HepG2 (cell line): ENCODE measurements around the gene RRP36. TPM values are rescaled to one million over a fixed set of nuclear protein-coding genes. Genes with fewer than 3 reads are reported as not detected.
A peak's percentile ranks its signal among the peaks of the same experiment; 100 is the strongest.

Source experiments
- ASH2L ChIP-seq: fragments of 300-600, 200-600 bp; sonication (generic); IDR thresholded peaks from 2 replicates; pipeline ENCODE4 v1.7.0; 2017; ENCODE audit warnings: low read depth, mild to moderate bottlenecking, moderate library complexity, mixed read lengths, low read length; ENCODE audit not compliant: insufficient read length
- DNMT1 ChIP-seq: sonication (generic); formaldehyde crosslinking; IDR thresholded peaks from 2 replicates; pipeline ENCODE4 v1.5.1; 2020; ENCODE audit warnings: mild to moderate bottlenecking, missing genetic modification reagents
- ELF1 ChIP-seq: sonication (generic); formaldehyde crosslinking; IDR thresholded peaks from 2 replicates; pipeline ENCODE4 v1.4.0; 2020; ENCODE audit warnings: missing genetic modification reagents
- ELF4 ChIP-seq: sonication (generic); formaldehyde crosslinking; IDR thresholded peaks from 2 replicates; pipeline ENCODE4 v1.5.0; 2020; ENCODE audit warnings: missing genetic modification reagents, mild to moderate bottlenecking, moderate library complexity, borderline replicate concordance
- HHEX ChIP-seq: IDR thresholded peaks from 2 replicates; pipeline ENCODE4 v1.6.1; 2016; ENCODE audit warnings: control low read depth
- PCBP2 ChIP-seq: fragments of 200-400 bp; formaldehyde crosslinking; optimal IDR thresholded peaks from 2 replicates; pipeline ENCODE3; 2018; ENCODE audit warnings: low read length, low read depth; ENCODE audit not compliant: poor library complexity, severe bottlenecking
- PHF8 ChIP-seq: sonication (generic); formaldehyde crosslinking; IDR thresholded peaks from 2 replicates; pipeline ENCODE4 v1.5.0; 2020; ENCODE audit warnings: missing genetic modification reagents
- SOX6 ChIP-seq, 2 experiments: fragments of 450-650 bp in 1 of 2; sonication (generic) in 1 of 2; formaldehyde crosslinking in 1 of 2; IDR thresholded peaks; 2 replicates each; pipeline versions ENCODE4 v1.4.0 to v1.6.1; 2017 to 2020; ENCODE audit warnings: antibody characterized with exemption in 1 of 2, mild to moderate bottlenecking in 1 of 2, missing genetic modification reagents in 1 of 2
- SP1 ChIP-seq, 2 experiments: fragments of 450-650 bp in 1 of 2; sonication (generic) in 1 of 2; formaldehyde crosslinking in 1 of 2; IDR thresholded peaks; 2 replicates each; pipeline versions ENCODE4 v1.4.0 to v1.6.1; 2016 to 2020; ENCODE audit warnings: missing genetic modification reagents in 1 of 2
- TBX3 ChIP-seq: fragments of 450-650 bp; IDR thresholded peaks from 2 replicates; pipeline ENCODE4 v1.6.1; 2017; ENCODE audit warnings: antibody characterized with exemption, mild to moderate bottlenecking, inconsistent platforms, borderline replicate concordance
- TEAD3 ChIP-seq: optimal IDR thresholded peaks from 2 replicates; pipeline ENCODE3; 2016; ENCODE audit warnings: borderline replicate concordance
- TRIM24 ChIP-seq: sonication (generic); formaldehyde crosslinking; IDR thresholded peaks from 2 replicates; pipeline ENCODE4 v1.8.0; 2022; ENCODE audit warnings: mild to moderate bottlenecking, missing genetic modification reagents
- TSC22D2 ChIP-seq: sonication (generic); formaldehyde crosslinking; IDR thresholded peaks from 2 replicates; pipeline ENCODE4 v1.5.1; 2020; ENCODE audit warnings: missing genetic modification reagents, mild to moderate bottlenecking, borderline replicate concordance
- ZNF367 ChIP-seq: sonication (generic); formaldehyde crosslinking; IDR thresholded peaks from 2 replicates; pipeline ENCODE4 v1.4.0; 2020; ENCODE audit warnings: missing genetic modification reagents, borderline replicate concordance
- ZNF383 ChIP-seq: sonication (generic); formaldehyde crosslinking; IDR thresholded peaks from 2 replicates; pipeline ENCODE4 v1.4.0; 2020; ENCODE audit warnings: missing genetic modification reagents, mild to moderate bottlenecking, borderline replicate concordance
- ZNF7 ChIP-seq: IDR thresholded peaks from 2 replicates; pipeline ENCODE4 v1.6.1; 2016; ENCODE audit warnings: missing biosample characterization, missing genetic modification reagents
- ZNF720 ChIP-seq: sonication (generic); formaldehyde crosslinking; IDR thresholded peaks from 2 replicates; pipeline ENCODE4 v1.4.0; 2020; ENCODE audit warnings: missing genetic modification reagents
- ZNF83 ChIP-seq: sonication (generic); formaldehyde crosslinking; IDR thresholded peaks from 2 replicates; pipeline ENCODE4 v1.4.0; 2020; ENCODE audit warnings: missing genetic modification reagents, mild to moderate bottlenecking, borderline replicate concordance
- polyA plus RNA-seq, 8 experiments: library from polyadenylated mRNA; depleted of rRNA in 3 of 8; stranded (reverse) in 7 of 8; unstranded in 1 of 8; fragments of >200 nt; fragmentation: Illumina TruSeq in 4 of 8; extraction: Trizol in 4 of 8; gene quantifications; 2 replicates each; pipeline versions ENCODE4 v1.2.1 to v1.2.3, GENCODE V29; 2011 to 2016; ENCODE audit warnings: low read depth in 4 of 8, missing spikeins in 1 of 8, mixed read lengths in 1 of 8; ENCODE audit not compliant: insufficient read depth in 1 of 8
- total RNA-seq, 5 experiments: library from RNA; depleted of rRNA; stranded (reverse); fragments of >200 nt; fragmentation: Illumina TruSeq; extraction: Trizol; gene quantifications; 2 replicates each; pipeline ENCODE4 v1.2.3, GENCODE V29; 2016; ENCODE audit warnings: low read depth in 1 of 5
- TF ChIP-seq, protein P1 (sequence below): IDR thresholded peaks from 2 replicates; pipeline ENCODE4 v1.6.1; 2016; ENCODE audit warnings: mild to moderate bottlenecking
- TF ChIP-seq, protein P2 (sequence below): sonication (generic); formaldehyde crosslinking; IDR thresholded peaks from 2 replicates; pipeline ENCODE4 v1.8.0; 2022; ENCODE audit warnings: mild to moderate bottlenecking, missing genetic modification reagents; ENCODE audit not compliant: insufficient replicate concordance
- TF ChIP-seq, protein P3 (sequence below): sonication (generic); formaldehyde crosslinking; conservative IDR thresholded peaks from 2 replicates; pipeline ENCODE4 v1.4.0; 2020; ENCODE audit warnings: missing genetic modification reagents
- TF ChIP-seq, protein P4 (sequence below): sonication (generic); formaldehyde crosslinking; IDR thresholded peaks from 2 replicates; pipeline ENCODE4 v1.8.0; 2022; ENCODE audit warnings: missing genetic modification reagents, low read depth, mild to moderate bottlenecking, borderline replicate concordance
- TF ChIP-seq, protein P5 (sequence below): sonication (generic); formaldehyde crosslinking; IDR thresholded peaks from 2 replicates; pipeline ENCODE4 v1.4.0; 2020; ENCODE audit warnings: missing genetic modification reagents

Gene RRP36
- total and polyA plus RNA-seq, 2 of the 13 experiments (the other 11 are each of a cell fraction or from before 2014, with no cell fraction given) = 29.5 to 144 TPM

DNA sequence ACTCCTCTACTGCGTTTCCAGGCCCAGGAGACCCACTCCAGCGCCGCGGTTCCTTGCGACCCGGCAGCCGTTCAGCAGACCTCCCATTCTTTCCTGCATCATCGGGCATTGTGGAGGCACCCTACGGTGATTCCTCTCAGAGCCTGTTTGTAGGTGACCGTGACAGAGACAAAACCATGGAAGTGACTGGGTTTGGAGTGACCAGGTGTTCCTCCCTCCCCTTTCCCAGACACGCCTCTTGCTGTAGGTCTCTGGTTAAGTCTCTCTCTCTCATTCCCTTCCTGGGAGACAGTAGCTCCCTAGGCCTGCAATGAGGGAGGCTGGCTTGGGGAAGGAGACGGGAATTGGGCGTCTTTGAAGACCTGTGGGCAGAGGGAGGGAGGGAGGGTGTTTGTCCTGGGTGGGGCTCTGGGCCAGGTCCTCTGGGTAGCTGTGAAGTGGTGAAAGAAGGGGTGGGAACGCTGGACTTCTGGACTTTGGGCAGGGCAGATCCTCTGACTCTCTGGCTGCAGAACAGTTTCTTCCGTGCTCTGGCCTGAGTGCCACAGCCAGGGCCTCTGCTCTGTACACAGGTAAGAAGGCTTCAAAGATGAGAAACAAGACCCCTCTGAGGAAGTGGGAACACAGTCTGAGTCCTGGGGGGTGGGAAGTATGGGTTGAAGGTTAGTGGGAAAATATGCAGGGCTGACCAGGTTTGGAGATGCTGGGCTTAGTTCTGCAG lies 38.8 kb downstream of the RRP36 start (continued):
- TF ChIP-seq, protein P1, sequence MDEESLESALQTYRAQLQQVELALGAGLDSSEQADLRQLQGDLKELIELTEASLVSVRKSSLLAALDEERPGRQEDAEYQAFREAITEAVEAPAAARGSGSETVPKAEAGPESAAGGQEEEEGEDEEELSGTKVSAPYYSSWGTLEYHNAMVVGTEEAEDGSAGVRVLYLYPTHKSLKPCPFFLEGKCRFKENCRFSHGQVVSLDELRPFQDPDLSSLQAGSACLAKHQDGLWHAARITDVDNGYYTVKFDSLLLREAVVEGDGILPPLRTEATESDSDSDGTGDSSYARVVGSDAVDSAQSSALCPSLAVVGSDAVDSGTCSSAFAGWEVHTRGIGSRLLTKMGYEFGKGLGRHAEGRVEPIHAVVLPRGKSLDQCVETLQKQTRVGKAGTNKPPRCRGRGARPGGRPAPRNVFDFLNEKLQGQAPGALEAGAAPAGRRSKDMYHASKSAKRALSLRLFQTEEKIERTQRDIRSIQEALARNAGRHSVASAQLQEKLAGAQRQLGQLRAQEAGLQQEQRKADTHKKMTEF (CRISPR knock-in tag) = no peak; the same call in 1 of the 2 replicates
- TF ChIP-seq TSC22D2 (CRISPR knock-in tag) = no peak
- no peak for TF ChIP-seq SOX6 (IDR thresholded peaks at IDR 0.05)
- TF ChIP-seq SOX6 (CRISPR knock-in tag; IDR thresholded peaks at IDR 0.05) = peak; percentile 52; the same call in 1 of the 2 replicates
- TF ChIP-seq PCBP2 = no peak
- TF ChIP-seq ZNF720 (CRISPR knock-in tag) = no peak
- peak; percentile 24 for TF ChIP-seq ASH2L
- TF ChIP-seq ZNF7 (CRISPR knock-in tag) = no peak
- TF ChIP-seq HHEX (CRISPR knock-in tag) = no peak
- TF ChIP-seq TRIM24 = no peak
- no peak for TF ChIP-seq SP1 (IDR thresholded peaks at IDR 0.05)
- TF ChIP-seq SP1 (CRISPR knock-in tag; IDR thresholded peaks at IDR 0.05) = 0 out of 2 replicates have a peak, but pooled peaks have one; percentile 62
- TF ChIP-seq ELF1 = peak; percentile 62; the same call in 1 of the 2 replicates
- TF ChIP-seq, protein P2, sequence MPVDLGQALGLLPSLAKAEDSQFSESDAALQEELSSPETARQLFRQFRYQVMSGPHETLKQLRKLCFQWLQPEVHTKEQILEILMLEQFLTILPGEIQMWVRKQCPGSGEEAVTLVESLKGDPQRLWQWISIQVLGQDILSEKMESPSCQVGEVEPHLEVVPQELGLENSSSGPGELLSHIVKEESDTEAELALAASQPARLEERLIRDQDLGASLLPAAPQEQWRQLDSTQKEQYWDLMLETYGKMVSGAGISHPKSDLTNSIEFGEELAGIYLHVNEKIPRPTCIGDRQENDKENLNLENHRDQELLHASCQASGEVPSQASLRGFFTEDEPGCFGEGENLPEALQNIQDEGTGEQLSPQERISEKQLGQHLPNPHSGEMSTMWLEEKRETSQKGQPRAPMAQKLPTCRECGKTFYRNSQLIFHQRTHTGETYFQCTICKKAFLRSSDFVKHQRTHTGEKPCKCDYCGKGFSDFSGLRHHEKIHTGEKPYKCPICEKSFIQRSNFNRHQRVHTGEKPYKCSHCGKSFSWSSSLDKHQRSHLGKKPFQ = peak; percentile 65
- peak; percentile 84; the same call in 1 of the 2 replicates for TF ChIP-seq ZNF383 (CRISPR knock-in tag)
- TF ChIP-seq PHF8 (CRISPR knock-in tag) = peak; percentile 55; the same call in 1 of the 2 replicates
- no peak for TF ChIP-seq DNMT1
- peak; percentile 52; the same call in 1 of the 2 replicates for TF ChIP-seq ZNF83 (CRISPR knock-in tag)
- TF ChIP-seq, protein P3, sequence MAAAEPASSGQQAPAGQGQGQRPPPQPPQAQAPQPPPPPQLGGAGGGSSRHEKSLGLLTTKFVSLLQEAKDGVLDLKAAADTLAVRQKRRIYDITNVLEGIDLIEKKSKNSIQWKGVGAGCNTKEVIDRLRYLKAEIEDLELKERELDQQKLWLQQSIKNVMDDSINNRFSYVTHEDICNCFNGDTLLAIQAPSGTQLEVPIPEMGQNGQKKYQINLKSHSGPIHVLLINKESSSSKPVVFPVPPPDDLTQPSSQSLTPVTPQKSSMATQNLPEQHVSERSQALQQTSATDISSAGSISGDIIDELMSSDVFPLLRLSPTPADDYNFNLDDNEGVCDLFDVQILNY = no peak
- no peak for TF ChIP-seq ZNF367 (CRISPR knock-in tag)
- TF ChIP-seq, protein P4, sequence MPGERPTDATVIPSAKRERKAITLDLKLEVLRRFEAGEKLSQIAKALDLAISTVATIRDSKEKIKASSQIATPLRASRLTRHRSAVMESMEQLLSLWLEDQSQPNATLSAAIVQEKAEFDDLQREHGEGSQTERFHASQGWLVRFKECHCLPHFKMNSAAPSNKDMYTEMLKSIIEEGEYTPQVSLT = 0 out of 2 replicates have a peak, but pooled peaks have one; percentile 68
- peak; percentile 67 for TF ChIP-seq TEAD3
- TF ChIP-seq, protein P5, sequence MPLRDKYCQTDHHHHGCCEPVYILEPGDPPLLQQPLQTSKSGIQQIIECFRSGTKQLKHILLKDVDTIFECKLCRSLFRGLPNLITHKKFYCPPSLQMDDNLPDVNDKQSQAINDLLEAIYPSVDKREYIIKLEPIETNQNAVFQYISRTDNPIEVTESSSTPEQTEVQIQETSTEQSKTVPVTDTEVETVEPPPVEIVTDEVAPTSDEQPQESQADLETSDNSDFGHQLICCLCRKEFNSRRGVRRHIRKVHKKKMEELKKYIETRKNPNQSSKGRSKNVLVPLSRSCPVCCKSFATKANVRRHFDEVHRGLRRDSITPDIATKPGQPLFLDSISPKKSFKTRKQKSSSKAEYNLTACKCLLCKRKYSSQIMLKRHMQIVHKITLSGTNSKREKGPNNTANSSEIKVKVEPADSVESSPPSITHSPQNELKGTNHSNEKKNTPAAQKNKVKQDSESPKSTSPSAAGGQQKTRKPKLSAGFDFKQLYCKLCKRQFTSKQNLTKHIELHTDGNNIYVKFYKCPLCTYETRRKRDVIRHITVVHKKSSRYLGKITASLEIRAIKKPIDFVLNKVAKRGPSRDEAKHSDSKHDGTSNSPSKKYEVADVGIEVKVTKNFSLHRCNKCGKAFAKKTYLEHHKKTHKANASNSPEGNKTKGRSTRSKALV (CRISPR knock-in tag) = 0 out of 2 replicates have a peak, but pooled peaks have one; percentile 16
- no peak for TF ChIP-seq TBX3
- TF ChIP-seq ELF4 (CRISPR knock-in tag) = no peak
